Kidney epithelial cell (primary cell): ENCODE data around the gene PPP1R12A. TPM values are rescaled to one million over a fixed set of nuclear protein-coding genes. Genes with fewer than 3 reads are reported as not detected.

Experiments
- DNase-seq: peaks from one replicate; pipeline ENCODE4 v3.0.0-alpha.2; 2010; ENCODE audit warnings: low read depth
- H3K27me3 ChIP-seq: 2 replicates; pipeline ENCODE4 v1.6.0; 2011; ENCODE audit warnings: low read length; ENCODE audit not compliant: control insufficient read depth, insufficient read depth
- H3K36me3 ChIP-seq: 2 replicates; pipeline ENCODE4 v1.5.1; 2011; ENCODE audit warnings: low read length; ENCODE audit not compliant: control insufficient read depth, insufficient read depth
- H3K4me3 ChIP-seq: 2 replicates; pipeline ENCODE4 v1.5.1; 2011; ENCODE audit warnings: low read depth, mild to moderate bottlenecking, control low read depth, low read length
- total RNA-seq: library from RNA; depleted of rRNA; stranded (reverse); fragments of >200 nt; gene quantifications from 2 replicates; pipeline ENCODE4 v1.2.3, GENCODE V29; 2015
- TF ChIP-seq, protein P1 (sequence below): IDR thresholded peaks from 2 replicates; pipeline ENCODE4 v1.5.1; 2011; ENCODE audit warnings: mild to moderate bottlenecking, moderate library complexity, low read length, control low read depth, inconsistent platforms; ENCODE audit not compliant: insufficient read depth, poor library complexity, severe bottlenecking

The PPP1R12A gene
- total RNA-seq, 1 donor from 2014 or later, result 47.2 TPM

DNA sequence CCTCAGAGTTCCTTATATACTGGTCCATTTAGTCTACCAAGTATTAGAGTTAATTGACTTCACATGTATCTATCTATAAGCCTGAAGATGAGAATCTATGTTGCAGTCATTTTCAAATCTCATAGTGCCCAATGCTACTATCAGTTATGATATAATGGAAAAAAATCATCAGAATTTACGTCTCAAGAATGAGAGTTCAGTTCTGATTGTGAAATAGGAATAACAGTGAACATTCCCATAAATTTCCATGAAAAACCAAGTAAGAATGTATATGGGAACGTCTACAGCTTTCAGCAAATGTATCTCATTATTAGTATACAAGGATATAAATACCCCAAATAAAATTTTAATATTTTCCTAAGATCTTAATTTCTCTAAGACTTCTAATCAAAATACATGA lies 77.2 kb downstream of the PPP1R12A start:
- Histone ChIP-seq H3K4me3 (no peak overlapping the region), H3K27me3 (no peaks in the 10 kb centered on the region), H3K36me3 (no peaks in the 10 kb centered on the region)
- TF ChIP-seq, protein P1, sequence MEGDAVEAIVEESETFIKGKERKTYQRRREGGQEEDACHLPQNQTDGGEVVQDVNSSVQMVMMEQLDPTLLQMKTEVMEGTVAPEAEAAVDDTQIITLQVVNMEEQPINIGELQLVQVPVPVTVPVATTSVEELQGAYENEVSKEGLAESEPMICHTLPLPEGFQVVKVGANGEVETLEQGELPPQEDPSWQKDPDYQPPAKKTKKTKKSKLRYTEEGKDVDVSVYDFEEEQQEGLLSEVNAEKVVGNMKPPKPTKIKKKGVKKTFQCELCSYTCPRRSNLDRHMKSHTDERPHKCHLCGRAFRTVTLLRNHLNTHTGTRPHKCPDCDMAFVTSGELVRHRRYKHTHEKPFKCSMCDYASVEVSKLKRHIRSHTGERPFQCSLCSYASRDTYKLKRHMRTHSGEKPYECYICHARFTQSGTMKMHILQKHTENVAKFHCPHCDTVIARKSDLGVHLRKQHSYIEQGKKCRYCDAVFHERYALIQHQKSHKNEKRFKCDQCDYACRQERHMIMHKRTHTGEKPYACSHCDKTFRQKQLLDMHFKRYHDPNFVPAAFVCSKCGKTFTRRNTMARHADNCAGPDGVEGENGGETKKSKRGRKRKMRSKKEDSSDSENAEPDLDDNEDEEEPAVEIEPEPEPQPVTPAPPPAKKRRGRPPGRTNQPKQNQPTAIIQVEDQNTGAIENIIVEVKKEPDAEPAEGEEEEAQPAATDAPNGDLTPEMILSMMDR, result no peak
- DNase-seq, result no peak

DNA sequence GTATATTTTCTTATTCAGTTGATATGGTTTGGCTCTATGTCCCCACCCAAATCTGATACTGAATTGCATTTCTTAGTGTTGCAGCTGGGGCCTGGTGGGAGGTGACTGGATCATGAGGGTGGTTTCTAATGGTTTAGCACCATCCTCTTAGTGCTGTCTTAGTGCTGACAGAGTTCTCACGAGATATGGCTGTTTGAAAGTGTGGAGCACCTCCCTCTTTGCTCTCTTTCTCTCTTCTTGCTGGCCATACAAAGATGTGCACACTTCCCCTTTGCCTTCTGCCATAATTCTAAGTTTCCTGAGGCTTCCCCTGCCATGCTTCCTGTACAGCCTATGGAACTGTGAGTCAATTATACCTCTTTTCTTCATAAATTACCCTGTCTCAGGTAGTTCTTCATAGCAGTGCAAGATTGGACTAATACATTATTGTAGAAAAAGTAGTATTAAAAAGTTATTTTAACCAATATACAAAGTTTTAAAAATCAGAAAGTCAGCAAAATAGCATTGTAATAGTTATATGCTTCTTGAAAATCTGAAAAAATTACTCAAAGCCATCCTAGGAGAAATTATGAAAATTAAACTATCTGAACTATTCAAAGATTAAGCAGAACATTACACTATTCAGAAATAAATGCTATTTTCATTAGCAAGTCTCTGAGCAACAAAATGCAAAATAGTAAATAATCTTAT lies 84.1 kb downstream of the PPP1R12A start:
- Histone ChIP-seq H3K36me3 (no peaks in the 10 kb centered on the region), H3K27me3 (no peaks in the 10 kb centered on the region), H3K4me3 (no peak overlapping the region)
- TF ChIP-seq, protein P1, result no peak
- no peak for DNase-seq

DNA sequence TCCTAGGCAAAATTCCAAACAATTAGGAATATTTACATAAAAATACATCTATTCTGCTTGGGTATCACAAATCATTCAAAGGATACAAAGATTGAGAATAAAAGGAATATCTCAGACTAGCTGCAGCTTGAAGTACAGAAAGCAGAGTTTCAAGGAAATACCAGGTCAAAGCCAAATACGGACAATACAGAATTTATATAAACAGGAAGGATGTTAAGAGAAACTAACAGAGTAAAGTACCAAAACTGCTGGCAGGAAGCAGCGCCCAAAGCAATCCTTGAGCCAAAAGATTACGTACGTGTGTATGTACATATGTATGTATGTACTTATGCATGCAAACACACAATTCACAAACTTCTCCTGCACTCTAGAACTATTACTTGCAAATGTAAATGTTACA lies 86.6 kb downstream of the PPP1R12A start:
- H3K36me3 ChIP-seq, result no peaks in the 10 kb centered on the region
- DNase-seq, result no peak
- H3K27me3 ChIP-seq, result no peaks in the 10 kb centered on the region
- TF ChIP-seq, protein P1, result no peak
- H3K4me3 ChIP-seq, result no peak overlapping the region

DNA sequence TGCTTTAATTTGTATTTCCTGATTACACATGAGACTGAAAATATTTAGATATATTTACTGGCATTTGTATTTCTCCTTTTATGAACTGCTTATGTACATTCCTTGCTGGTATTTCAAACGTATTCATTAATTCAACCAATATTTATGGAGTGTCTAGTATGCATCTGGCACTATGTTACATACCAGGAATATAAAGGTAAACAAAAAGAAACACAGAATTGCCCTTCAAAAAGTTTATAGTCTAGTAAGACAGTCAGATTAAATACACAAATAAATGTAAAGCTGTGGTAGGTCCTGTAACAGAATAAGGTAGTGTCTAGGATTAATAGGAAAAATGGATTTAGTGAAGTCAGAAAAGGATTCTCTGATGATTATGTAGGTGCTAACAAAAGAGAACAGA lies 87.5 kb downstream of the PPP1R12A start:
- TF ChIP-seq, protein P1, result no peak
- no peak for DNase-seq
- Histone ChIP-seq H3K27me3 (no peaks in the 10 kb centered on the region), H3K4me3 (no peak overlapping the region), H3K36me3 (no peaks in the 10 kb centered on the region)

DNA sequence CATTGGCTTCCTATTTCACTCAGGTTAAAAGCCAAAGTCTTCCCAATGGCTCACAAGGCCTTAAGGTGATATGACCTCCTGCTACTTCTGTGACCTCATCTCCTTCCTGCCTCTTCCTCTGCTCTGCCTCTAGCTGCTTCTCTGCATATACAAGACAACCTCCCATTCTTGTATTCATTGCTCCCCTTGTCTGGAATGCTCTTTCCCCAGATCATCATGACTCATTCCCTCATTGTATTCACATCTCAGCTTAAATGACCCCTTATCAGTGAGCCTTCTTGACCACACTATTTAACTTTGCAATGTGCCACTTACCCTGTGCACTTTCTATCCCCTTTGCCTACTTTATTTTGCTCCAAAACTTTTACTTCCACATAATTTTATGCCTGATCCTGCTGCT lies 90.2 kb downstream of the PPP1R12A start:
- no peak overlapping the region for H3K4me3 ChIP-seq
- no peaks in the 10 kb centered on the region for H3K36me3 ChIP-seq
- DNase-seq, result peak; percentile 69
- TF ChIP-seq, protein P1, result no peak
- H3K27me3 ChIP-seq, result no peaks in the 10 kb centered on the region

DNA sequence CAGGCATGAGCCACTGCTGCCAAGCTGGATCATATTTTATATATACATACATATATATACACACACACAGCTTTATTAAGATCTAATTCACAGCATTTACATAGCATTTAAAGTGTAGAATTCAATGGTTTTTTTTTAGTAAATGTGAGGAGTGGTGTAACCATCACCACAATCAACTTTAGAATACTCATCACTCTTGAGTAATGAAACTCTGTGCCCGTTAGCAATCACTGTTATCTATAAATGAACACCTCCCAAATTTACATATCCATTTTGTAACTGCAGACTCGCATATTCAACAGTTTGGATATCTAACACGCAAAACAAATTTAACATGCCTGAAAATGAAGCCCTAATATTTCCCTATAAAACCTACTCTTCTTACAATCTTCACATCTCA lies 90.9 kb downstream of the PPP1R12A start:
- no peak overlapping the region for H3K4me3 ChIP-seq
- peaks cover 3% of the 10 kb centered on the region for H3K36me3 ChIP-seq
- TF ChIP-seq, protein P1, result no peak
- DNase-seq, result no peak
- no peaks in the 10 kb centered on the region for H3K27me3 ChIP-seq
